DMS153 treated with DMSO at 0.1 percent for 48 hours (cell line): ENCODE data around the gene PLXNA4.

ENCODE experiments used
- DNase-seq: peaks from one replicate; lab custom pipeline; 2025; ENCODE audit not compliant: unreplicated experiment; lab: John Stamatoyannopoulos, UW

PLXNA4 gene

DNA sequence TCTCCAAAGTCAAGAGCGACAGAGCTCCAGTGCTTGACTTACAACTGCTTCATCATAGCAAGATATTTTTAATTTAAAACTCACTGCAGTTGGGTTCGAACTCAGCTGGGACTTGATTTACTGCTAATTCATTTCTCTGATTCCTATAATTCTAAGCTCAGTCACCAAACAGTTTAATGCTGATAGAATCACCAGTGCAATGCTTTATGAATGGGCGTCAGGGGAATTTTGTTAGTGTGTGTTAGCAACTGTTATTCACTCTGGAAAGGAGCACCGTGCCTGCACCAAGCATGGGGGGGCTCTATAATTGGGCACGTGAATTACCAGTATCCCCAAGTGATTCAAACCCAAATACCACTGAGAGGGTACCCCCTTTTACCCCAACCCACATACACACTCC lies 10.4 kb downstream of the PLXNA4 start:
- no peak for DNase-seq

- no peak for DNase-seq
These were observed 10.8 kb downstream of the PLXNA4 start for GRCh38 chr7:132565441-132565840.

DNA sequence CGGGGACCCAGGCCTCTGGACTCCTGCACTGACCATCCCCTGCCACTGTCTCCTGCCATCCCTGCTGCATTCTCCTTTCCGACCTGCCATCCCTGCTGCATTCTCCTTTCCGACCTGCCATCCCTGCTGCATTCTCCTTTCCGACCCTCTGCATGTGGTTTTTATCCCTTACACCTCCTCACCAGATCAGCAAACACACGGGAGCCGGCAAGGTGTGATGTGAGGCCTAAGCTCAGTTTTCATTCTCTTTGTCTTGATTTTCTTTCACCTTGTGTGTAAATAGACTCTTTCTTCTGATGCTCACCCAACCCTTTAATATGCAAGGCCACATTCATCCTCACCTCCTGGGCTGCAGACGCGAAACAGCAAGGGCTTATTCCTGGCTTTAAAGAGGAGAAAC lies 11.4 kb downstream of the PLXNA4 start:
- DNase-seq = no peak

DNA sequence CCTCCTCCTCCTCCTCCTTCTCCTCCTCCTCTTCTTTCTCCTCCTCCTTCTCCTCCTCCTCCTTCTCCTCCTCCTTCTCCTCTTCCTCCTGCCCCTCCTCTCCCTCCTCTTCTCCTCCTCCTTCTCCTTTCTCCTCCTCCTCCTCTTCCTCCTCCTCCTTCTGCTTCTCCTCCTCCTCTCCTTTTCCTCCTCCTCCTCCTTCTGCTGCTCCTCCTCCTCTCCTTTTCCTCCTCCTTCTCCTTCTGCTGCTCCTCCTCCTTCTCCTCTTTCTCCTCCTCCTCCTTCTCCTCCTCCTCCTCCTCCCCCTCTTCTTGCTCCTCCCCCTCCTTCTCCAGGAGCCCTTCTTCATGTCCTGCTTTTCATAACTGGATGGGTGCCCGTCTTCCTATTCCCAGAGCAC lies 12.2 kb downstream of the PLXNA4 start:
- DNase-seq = no peak

- no peak for DNase-seq
These were observed 13.6 kb downstream of the PLXNA4 start for GRCh38 chr7:132562690-132563089.

DNA sequence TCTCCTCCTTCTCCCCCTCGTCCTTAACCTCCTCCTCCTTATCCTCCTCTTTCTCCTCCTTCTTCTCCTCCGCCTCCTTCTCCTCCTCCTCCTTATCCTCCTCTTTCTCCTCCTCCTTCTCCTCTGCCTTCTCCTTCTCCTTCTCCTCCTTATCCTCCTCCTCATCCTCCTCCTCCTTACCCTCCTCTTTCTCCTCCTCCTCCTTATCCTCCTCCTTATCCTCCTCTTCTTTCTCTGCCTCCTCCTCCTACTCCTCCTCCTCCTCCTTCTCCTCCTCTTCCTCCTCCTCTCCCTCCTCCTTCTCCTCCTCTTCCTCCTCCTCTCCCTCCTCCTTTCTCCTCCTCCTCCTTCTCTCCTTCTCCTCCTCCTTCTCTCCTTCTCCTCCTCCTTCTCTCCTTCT lies 14.5 kb downstream of the PLXNA4 start:
- no peak for DNase-seq

- DNase-seq = no peak
These were observed 15.3 kb downstream of the PLXNA4 start for GRCh38 chr7:132560825-132561529.

- DNase-seq = no peak
These were observed 16.2 kb downstream of the PLXNA4 start for GRCh38 chr7:132560105-132560504.

DNA sequence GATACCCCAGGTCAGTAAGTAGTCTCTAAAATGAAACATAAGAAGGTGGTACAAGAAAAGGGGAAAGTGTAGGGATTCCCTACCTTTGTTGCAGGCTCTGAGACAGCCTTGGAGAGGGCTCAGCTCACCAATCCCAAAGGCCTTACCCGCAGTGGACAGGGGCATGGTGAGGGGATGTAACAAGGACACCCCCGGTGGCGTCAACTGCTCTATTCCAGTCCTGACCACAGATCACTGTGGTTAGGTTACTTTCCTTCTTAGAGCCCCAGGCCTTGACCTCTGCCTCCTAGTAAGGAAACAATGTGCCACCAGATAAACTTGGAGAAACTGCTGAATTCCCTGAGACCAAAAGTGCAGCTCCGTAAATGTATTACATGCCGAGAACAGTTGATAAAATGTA lies 17.5 kb downstream of the PLXNA4 start:
- no peak for DNase-seq

DNA sequence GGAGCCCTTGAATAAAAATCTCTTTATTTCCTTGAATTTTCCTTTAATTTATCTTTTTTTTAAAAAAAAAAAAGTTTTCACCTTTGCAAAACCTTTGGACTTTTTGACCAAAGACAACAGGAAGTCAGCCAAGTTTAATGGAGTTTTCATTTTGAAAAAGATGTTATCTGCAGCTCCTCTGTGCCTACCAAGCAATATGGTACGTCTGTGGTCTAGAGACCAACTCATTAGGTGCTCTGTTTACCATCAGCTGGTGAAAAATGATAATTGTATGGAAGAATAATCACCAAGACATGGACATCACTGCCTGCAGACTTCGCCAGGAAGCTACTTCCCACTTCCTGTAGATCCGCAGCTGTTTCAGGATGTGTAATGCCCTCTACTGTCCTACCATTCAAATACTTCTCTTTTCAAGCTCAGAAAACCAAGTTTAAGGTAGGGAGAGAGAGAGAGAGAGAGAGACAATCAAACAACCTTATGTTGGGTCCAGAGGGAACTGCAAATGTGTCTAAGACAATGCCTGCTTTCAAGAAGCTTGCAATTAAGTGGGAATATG lies 18.7 kb downstream of the PLXNA4 start:
- DNase-seq = no peak

DNA sequence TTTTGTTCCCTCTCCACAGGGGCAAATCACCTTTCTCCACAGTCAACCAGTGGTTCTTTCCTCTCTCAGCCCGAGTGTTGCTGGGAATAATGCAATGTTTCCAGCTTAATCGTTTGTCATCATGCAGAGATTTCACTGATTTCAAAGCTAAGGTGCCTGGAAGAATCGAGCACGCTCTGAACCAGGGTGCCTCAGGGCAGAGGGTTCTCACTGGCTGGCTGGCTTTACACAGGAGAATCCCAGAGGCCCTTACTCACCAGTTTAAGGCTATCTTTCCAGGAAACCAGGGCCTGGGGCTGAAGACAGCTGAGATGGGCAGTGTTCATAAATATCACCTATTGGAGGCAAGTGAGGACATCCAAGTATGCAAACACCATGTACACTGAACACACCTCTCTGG lies 21.8 kb downstream of the PLXNA4 start:
- no peak for DNase-seq

DNA sequence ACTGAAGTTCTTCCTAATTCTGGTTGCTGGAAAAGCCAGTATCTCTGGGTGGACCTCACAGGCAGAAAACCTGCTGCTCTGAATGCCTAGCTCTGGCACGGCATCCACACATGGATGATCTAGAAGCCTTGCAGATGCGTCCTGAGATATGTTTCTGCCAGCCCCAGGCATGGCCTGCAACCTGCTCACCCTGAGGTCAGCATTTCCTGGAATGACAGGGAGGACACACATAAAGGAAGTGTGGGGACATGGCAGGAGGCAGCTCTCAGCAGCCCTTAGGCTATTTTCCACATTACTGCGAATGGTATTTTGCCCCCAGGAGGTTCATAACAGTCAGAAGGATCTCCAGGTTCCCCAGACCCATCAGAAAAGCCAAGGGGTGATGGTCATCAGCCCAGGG lies 23.2 kb downstream of the PLXNA4 start:
- no peak for DNase-seq

DNA sequence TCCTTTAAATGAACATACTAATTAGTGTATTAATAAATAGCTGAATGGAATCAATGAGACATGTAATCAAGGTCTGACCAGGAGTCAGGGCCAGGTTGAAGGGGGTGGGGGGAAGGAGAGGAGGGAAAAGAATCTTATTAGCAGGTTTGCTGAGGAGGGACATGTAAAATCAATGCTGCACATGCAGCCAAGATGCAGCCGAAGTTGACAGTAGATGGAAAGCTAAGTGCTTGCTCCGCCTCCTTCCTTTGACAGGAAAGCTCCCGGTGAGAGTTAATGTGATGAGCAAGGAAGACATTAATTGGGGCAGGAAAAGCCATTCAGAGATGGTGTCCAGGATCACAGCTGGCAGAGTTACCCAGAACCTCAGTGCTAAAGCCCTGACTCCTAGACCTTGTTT lies 24.4 kb downstream of the PLXNA4 start:
- DNase-seq = no peak

DNA sequence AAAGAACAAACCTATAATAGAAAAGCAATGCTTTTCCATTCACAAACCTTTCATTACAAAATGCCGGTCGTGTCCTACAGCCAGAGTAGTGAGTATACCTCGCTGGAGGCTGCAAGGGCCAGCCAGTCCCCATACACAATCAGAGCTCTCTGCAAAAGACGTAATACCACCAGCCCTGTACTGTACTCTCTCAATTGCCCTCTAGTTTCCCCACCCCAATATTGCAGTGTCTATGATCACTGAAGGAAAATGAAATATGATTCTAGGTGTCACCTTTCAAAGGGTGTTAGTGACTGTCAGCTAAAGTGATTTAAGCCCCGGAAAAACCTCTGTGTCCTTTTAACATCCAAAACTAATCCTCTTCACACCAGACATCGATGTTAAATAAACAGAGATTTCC lies 24.8 kb downstream of the PLXNA4 start:
- no peak for DNase-seq

DNA sequence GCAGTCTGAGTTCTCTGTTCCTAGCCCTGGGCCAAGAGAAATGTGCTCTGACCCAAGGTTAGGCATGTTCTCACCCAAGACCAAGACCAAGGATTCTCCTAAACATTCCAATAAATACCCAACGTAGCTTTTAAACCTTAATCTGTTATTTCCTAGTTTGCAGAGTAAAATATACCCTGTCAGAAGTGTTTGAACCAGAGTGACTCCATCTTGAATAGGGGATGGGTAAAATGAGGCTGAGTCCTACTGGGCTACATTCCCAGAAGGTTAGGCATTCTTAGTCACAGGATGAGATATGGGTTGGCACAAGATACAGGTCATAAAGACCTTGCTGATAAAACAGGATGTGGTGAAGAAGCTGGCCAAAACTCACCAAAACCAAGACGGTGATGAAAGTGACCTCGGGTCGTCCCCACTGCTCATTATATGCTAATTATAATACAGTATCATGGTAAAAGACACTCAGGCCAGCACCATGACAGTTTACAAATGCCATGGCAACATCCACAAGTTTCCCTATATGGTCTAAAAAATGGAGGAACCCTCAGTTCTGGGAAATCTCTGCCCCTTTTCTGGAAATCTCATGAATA lies 27.7 kb downstream of the PLXNA4 start:
- DNase-seq = no peak

- DNase-seq = no peak
These were observed 28.4 kb downstream of the PLXNA4 start for GRCh38 chr7:132547821-132548220.

GRCh38 chr7:132546366-132547127 lies 29.7 kb downstream of the PLXNA4 start:
- DNase-seq = no peak

- no peak for DNase-seq
These were observed 30.5 kb downstream of the PLXNA4 start for GRCh38 chr7:132545756-132546155.

- no peak for DNase-seq
These were observed 31.3 kb downstream of the PLXNA4 start for GRCh38 chr7:132544999-132545398.

DNA sequence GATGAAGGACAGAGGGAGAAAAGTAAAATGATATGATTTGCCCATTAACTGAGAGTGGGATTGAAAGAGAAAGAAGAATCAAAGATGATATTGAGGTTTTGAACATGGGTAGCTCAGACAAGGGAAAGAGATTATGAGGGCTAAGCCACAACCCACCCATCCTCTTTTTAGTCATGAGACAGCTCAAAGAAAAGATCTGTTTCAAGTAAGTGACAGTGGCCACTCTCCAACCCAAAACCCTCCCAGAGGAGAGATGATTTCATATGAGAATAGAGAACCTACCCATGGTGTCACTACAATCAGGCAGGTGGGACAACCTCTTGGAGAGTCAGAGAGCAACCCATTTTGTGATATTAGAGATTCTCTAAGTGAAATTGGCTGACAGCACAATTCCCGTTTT lies 32.2 kb downstream of the PLXNA4 start:
- no peak for DNase-seq

GRCh38 chr7:132542895-132543294 lies 33.4 kb downstream of the PLXNA4 start:
- DNase-seq = no peak

DNA sequence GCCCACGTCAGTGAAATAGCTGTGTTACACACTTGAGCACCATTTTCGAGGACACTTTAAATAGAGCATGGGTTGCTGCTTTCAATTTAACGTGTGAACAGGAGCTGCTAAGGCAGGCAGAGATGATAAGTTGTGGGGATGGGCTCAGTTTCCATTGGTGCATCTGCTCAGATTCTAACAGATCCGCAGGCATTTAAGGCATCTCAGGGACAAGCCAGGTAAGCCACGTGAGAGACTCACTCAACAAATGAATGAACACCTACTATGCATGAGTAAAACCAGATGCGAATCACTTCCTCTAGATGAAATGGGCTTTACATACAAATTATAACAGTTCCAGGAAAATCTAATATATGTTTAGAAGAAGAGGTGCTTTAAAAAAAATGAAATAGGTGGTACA lies 34.6 kb downstream of the PLXNA4 start:
- no peak for DNase-seq
